Stimulated activated naive B cell treated with anti-CD40 and anti-IgM and Interleukin-4, amounts not matched to agents 10 μg/mL and 1 μg/mL and 100 μg/mL, for 72 hours (primary cell): Measurements from ENCODE around the gene NHLRC4.

Experiments used
- ATAC-seq, 2 donors: fragments of 150-1000 bp; cut with Tn5 transposase; replicated peaks; 2 replicates each; pipeline ENCODE4 v1.10.0; 2021; ENCODE audit warnings: moderate library complexity in 1 of 2
- DNase-seq: peaks from one replicate; pipeline ENCODE4 v3.0.0; 2021
- H3K27ac Mint-ChIP-seq: one replicate; pipeline ENCODE4 v1.8.0; 2022; ENCODE audit warnings: mild to moderate bottlenecking, mixed read lengths
- H3K27me3 Mint-ChIP-seq, 2 donors: one replicate each; pipeline ENCODE4 v1.8.0; 2022; ENCODE audit warnings: mixed read lengths in 2 of 2
- H3K36me3 Mint-ChIP-seq, 2 donors: one replicate each; pipeline ENCODE4 v1.8.0; 2022; ENCODE audit warnings: mixed read lengths in 2 of 2, mild to moderate bottlenecking in 1 of 2
- H3K4me1 Mint-ChIP-seq, 2 donors: one replicate each; pipeline ENCODE4 v1.8.0; 2022; ENCODE audit warnings: mixed read lengths in 2 of 2, mild to moderate bottlenecking in 1 of 2
- H3K4me3 Mint-ChIP-seq, 2 donors: one replicate each; pipeline ENCODE4 v1.8.0; 2022; ENCODE audit warnings: mild to moderate bottlenecking in 2 of 2, mixed read lengths in 2 of 2, moderate library complexity in 1 of 2
- H3K9me3 Mint-ChIP-seq, 2 donors: one replicate each; pipeline ENCODE4 v1.8.0; 2022; ENCODE audit warnings: mixed read lengths in 2 of 2, mild to moderate bottlenecking in 1 of 2

Gene NHLRC4

GRCh38 chr16:561957-562938 lies 4.6 kb upstream of the NHLRC4 start:
- peaks cover 0 to 2% of the 10 kb centered on the region in 2 donors for H3K36me3 Mint-ChIP-seq
- H3K4me1 Mint-ChIP-seq = peaks cover 9 to 18% of the 10 kb centered on the region in 2 donors
- H3K27ac Mint-ChIP-seq = no peak overlapping the region
- ATAC-seq (no peak), DNase-seq (no peak)
- no peak overlapping the region for H3K4me3 Mint-ChIP-seq
- H3K27me3 Mint-ChIP-seq = peaks cover 20 to 37% of the 10 kb centered on the region in 2 donors
- H3K9me3 Mint-ChIP-seq = no peaks in the 10 kb centered on the region

- no peak for ATAC-seq
- H3K36me3 Mint-ChIP-seq = peaks cover 0 to 2% of the 10 kb centered on the region in 2 donors
- H3K27me3 Mint-ChIP-seq = peaks cover 16 to 28% of the 10 kb centered on the region in 2 donors
- no peak overlapping the region for H3K4me3 Mint-ChIP-seq
- H3K27ac Mint-ChIP-seq = no peak overlapping the region
- H3K4me1 Mint-ChIP-seq = peaks cover 9 to 24% of the 10 kb centered on the region in 2 donors
- DNase-seq = no peak
- H3K9me3 Mint-ChIP-seq = no peaks in the 10 kb centered on the region
These were observed 3.6 kb upstream of the NHLRC4 start for GRCh38 chr16:563072-563644.

GRCh38 chr16:564690-565418 lies 2.0 kb upstream of the NHLRC4 start:
- Mint-ChIP-seq H3K27ac (peak overlapping the region; percentile 80), H3K36me3 (no peaks in the 10 kb centered on the region), H3K27me3 (peaks cover 12 to 13% of the 10 kb centered on the region in 2 donors), H3K9me3 (no peaks in the 10 kb centered on the region), H3K4me1 (peaks cover 16 to 28% of the 10 kb centered on the region in 2 donors), H3K4me3 (no peak overlapping the region)
- no peak for DNase-seq
- no peak for ATAC-seq

- ATAC-seq = no peak
- DNase-seq = no peak
- H3K4me1 Mint-ChIP-seq = peaks cover 17 to 31% of the 10 kb centered on the region in 2 donors
- peaks cover 12 to 13% of the 10 kb centered on the region in 2 donors for H3K27me3 Mint-ChIP-seq
- no peak overlapping the region for H3K4me3 Mint-ChIP-seq
- H3K36me3 Mint-ChIP-seq = no peaks in the 10 kb centered on the region
- peak overlapping the region; percentile 80 for H3K27ac Mint-ChIP-seq
- H3K9me3 Mint-ChIP-seq = no peaks in the 10 kb centered on the region
These were observed 1.1 kb upstream of the NHLRC4 start for GRCh38 chr16:565419-566330.

- peaks cover 32 to 46% of the 10 kb centered on the region in 2 donors for H3K4me1 Mint-ChIP-seq
- no peaks in the 10 kb centered on the region for H3K36me3 Mint-ChIP-seq
- H3K4me3 Mint-ChIP-seq = peak overlapping the region; percentile 73 to 83
- ATAC-seq (no peak), DNase-seq (no peak)
- H3K27ac Mint-ChIP-seq = peak overlapping the region; percentile 81
- no peaks in the 10 kb centered on the region for H3K9me3 Mint-ChIP-seq
- peaks cover 1 to 2% of the 10 kb centered on the region in 2 donors for H3K27me3 Mint-ChIP-seq
These were observed 810 bp downstream of the NHLRC4 start for GRCh38 chr16:567373-568256.

GRCh38 chr16:568401-569258 lies 1.8 kb downstream of the NHLRC4 start:
- Mint-ChIP-seq H3K4me1 (peaks cover 32 to 46% of the 10 kb centered on the region in 2 donors), H3K27me3 (no peaks in the 10 kb centered on the region), H3K9me3 (no peaks in the 10 kb centered on the region), H3K36me3 (no peaks in the 10 kb centered on the region), H3K27ac (peak overlapping the region; percentile 95), H3K4me3 (peak overlapping the region; percentile 86 to 87)
- ATAC-seq (no peak), DNase-seq (no peak)

GRCh38 chr16:569445-570254 lies 2.8 kb downstream of the NHLRC4 start, which contains the start of gene PIGQ:
Gene PIGQ (plus strand): TSS chr16:569968. CDS start chr16:574075, 4,107 bp downstream.
- Mint-ChIP-seq H3K27ac (peak within 1 kb of the TSS; percentile 95), H3K4me1 (peaks cover 32 to 46% of the 10 kb centered on the region in 2 donors), H3K4me3 (peak within 1 kb of the TSS; percentile 86 to 87), H3K27me3 (no peaks in the 10 kb centered on the region), H3K9me3 (no peaks in the 10 kb centered on the region), H3K36me3 (no peaks in the 10 kb centered on the region)
- peak; percentile 53 for DNase-seq
- peak; percentile 69 to 81 for ATAC-seq

- ATAC-seq (no peak), DNase-seq (no peak)
- Mint-ChIP-seq H3K4me1 (peaks cover 26 to 36% of the 10 kb centered on the region in 2 donors), H3K36me3 (peaks cover 3 to 9% of the 10 kb centered on the region in 2 donors), H3K27me3 (no peaks in the 10 kb centered on the region), H3K9me3 (no peaks in the 10 kb centered on the region), H3K27ac (no peak overlapping the region), H3K4me3 (no peak overlapping the region)
These were observed 6.3 kb downstream of the NHLRC4 start for GRCh38 chr16:572865-573650.

- Mint-ChIP-seq H3K4me1 (peaks cover 24 to 31% of the 10 kb centered on the region in 2 donors), H3K27ac (no peak overlapping the region), H3K27me3 (no peaks in the 10 kb centered on the region), H3K36me3 (peaks cover 3 to 9% of the 10 kb centered on the region in 2 donors), H3K9me3 (no peaks in the 10 kb centered on the region), H3K4me3 (no peak overlapping the region)
- DNase-seq = no peak
- no peak for ATAC-seq
These were observed 7.4 kb downstream of the NHLRC4 start for GRCh38 chr16:574021-574760.

- DNase-seq (no peak), ATAC-seq (no peak)
- H3K27ac Mint-ChIP-seq = no peak overlapping the region
- no peaks in the 10 kb centered on the region for H3K27me3 Mint-ChIP-seq
- no peaks in the 10 kb centered on the region for H3K9me3 Mint-ChIP-seq
- H3K4me1 Mint-ChIP-seq = peaks cover 22 to 25% of the 10 kb centered on the region in 2 donors
- H3K4me3 Mint-ChIP-seq = no peak overlapping the region
- peaks cover 3 to 9% of the 10 kb centered on the region in 2 donors for H3K36me3 Mint-ChIP-seq
These were observed 8.8 kb downstream of the NHLRC4 start for GRCh38 chr16:575354-576196.
